OCI-LY3 (cell line): ENCODE data around the gene ITGAE.

ENCODE experiments used
- EZH2phosphoT487 ChIP-seq: fragments of 200-600 bp; shearing (Covaris generic); IDR thresholded peaks from 2 replicates; pipeline ENCODE4 v1.6.1; 2018; ENCODE audit warnings: antibody characterized with exemption, mixed run types, low read depth
- TF ChIP-seq, protein P1 (sequence below): fragments of 200-600, 300-600 bp; sonication (generic); IDR thresholded peaks from 2 replicates; pipeline ENCODE4 v1.5.1; 2014; ENCODE audit warnings: antibody characterized with exemption, low read length, low read depth

DNA sequence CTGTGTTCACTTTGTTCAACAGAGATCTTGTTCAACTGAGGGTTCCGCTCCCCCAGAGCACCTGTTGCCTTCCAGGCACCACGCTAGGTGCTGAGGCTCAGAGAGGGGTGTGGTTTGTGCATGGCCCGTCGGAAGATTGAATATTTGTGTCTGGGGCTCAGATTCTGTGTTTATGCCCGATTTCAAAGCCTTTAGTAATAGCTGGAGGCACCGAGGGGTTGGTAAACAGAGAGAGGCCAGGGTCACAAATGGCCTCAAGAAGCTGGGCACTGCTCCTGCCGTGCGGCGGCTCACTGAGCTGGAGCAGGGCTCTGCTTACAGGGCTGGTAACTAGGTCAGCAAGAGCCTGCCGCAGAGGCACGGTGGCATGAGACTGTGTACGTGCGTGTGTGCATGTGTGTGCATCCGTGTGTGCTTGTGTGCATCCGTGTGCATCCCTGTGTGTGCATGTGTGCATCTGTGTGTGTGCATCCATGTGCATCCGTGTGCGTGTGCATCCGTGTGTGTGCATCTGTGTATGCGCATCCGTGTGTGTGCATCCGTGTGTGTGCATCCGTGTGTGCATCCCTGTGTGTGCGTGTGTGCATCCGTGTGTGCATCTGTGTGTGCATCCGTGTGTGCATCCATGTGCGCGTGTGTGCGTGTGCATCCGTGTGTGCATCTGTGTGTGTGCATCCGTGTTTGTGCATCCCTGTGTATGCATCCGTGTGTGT lies 5.4 kb downstream of the ITGAE start:
- TF ChIP-seq, protein P1, sequence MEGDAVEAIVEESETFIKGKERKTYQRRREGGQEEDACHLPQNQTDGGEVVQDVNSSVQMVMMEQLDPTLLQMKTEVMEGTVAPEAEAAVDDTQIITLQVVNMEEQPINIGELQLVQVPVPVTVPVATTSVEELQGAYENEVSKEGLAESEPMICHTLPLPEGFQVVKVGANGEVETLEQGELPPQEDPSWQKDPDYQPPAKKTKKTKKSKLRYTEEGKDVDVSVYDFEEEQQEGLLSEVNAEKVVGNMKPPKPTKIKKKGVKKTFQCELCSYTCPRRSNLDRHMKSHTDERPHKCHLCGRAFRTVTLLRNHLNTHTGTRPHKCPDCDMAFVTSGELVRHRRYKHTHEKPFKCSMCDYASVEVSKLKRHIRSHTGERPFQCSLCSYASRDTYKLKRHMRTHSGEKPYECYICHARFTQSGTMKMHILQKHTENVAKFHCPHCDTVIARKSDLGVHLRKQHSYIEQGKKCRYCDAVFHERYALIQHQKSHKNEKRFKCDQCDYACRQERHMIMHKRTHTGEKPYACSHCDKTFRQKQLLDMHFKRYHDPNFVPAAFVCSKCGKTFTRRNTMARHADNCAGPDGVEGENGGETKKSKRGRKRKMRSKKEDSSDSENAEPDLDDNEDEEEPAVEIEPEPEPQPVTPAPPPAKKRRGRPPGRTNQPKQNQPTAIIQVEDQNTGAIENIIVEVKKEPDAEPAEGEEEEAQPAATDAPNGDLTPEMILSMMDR, result no peak
- TF ChIP-seq EZH2phosphoT487, result no peak
